Measurements from ENCODE around the gene MSH3.
A peak's percentile ranks its signal among the peaks of the same experiment; 100 is the strongest.
"Not testable (repeated sequence)": the region's sequence is repeated elsewhere in the genome, so short reads cannot be mapped to it uniquely, and the experiment has no call there.

Gene MSH3

GRCh38 chr5:80656425-80656824 is 2.0 kb downstream of the MSH3 start:
- no peak for DNase-seq (ENCODE audit: low spot score)

GRCh38 chr5:80659106-80659505 is 4.7 kb downstream of the MSH3 start:
- DNase-seq (ENCODE audit: low spot score), result no peak

- not testable (repeated sequence) for DNase-seq (ENCODE audit: low spot score)
Measured at GRCh38 chr5:80660661-80661060, 6.2 kb downstream of the MSH3 start.

GRCh38 chr5:80662108-80662507 is 7.7 kb downstream of the MSH3 start:
- no peak for DNase-seq (ENCODE audit: low spot score)

GRCh38 chr5:80665057-80665456 is 10.6 kb downstream of the MSH3 start:
- DNase-seq (ENCODE audit: low spot score), result no peak

- no peak for DNase-seq (ENCODE audit: low spot score)
Measured at GRCh38 chr5:80667384-80667783, 12.9 kb downstream of the MSH3 start.

- no peak for DNase-seq (ENCODE audit: low spot score)
Measured at GRCh38 chr5:80668016-80668969, 13.8 kb downstream of the MSH3 start.

- DNase-seq (ENCODE audit: low spot score), result peak; percentile 75
Measured at GRCh38 chr5:80672140-80672736, 17.8 kb downstream of the MSH3 start.

GRCh38 chr5:80676706-80677105 is 22.3 kb downstream of the MSH3 start:
- no peak for DNase-seq (ENCODE audit: low spot score)

GRCh38 chr5:80686757-80687156 is 32.3 kb downstream of the MSH3 start:
- DNase-seq (ENCODE audit: low spot score), result peak; percentile 22

GRCh38 chr5:80688648-80689420 is 34.4 kb downstream of the MSH3 start:
- no peak for DNase-seq (ENCODE audit: low spot score)

- no peak for DNase-seq (ENCODE audit: low spot score)
Measured at GRCh38 chr5:80689627-80690026, 35.2 kb downstream of the MSH3 start.

GRCh38 chr5:80695666-80696065 is 41.2 kb downstream of the MSH3 start:
- DNase-seq (ENCODE audit: low spot score), result no peak

- DNase-seq (ENCODE audit: low spot score), result no peak
Measured at GRCh38 chr5:80696450-80696849, 42.0 kb downstream of the MSH3 start.

- no peak for DNase-seq (ENCODE audit: low spot score)
Measured at GRCh38 chr5:80697100-80697499, 42.6 kb downstream of the MSH3 start.

- DNase-seq (ENCODE audit: low spot score), result no peak
Measured at GRCh38 chr5:80698369-80698768, 43.9 kb downstream of the MSH3 start.

- DNase-seq (ENCODE audit: low spot score), result no peak
Measured at GRCh38 chr5:80701597-80701996, 47.1 kb downstream of the MSH3 start.

- DNase-seq (ENCODE audit: low spot score), result no peak
Measured at GRCh38 chr5:80703291-80703690, 48.8 kb downstream of the MSH3 start.

- DNase-seq (ENCODE audit: low spot score), result no peak
Measured at GRCh38 chr5:80703747-80704146, 49.3 kb downstream of the MSH3 start.

GRCh38 chr5:80704221-80704620 is 49.8 kb downstream of the MSH3 start:
- no peak for DNase-seq (ENCODE audit: low spot score)

GRCh38 chr5:80705216-80705769 is 50.8 kb downstream of the MSH3 start:
- DNase-seq (ENCODE audit: low spot score), result no peak

- DNase-seq (ENCODE audit: low spot score), result no peak
Measured at GRCh38 chr5:80705801-80706200, 51.3 kb downstream of the MSH3 start.
